Epithelial cell of proximal tubule (primary cell): Measurements from ENCODE around the gene AXIN2. TPM values are rescaled to one million over a fixed set of nuclear protein-coding genes. Genes with fewer than 3 reads are reported as not detected.

Experiments used
- DNase-seq: peaks from one replicate; pipeline ENCODE4 v3.0.0-alpha.2; 2011; ENCODE audit warnings: low read depth
- H3K4me3 ChIP-seq: 2 replicates; pipeline ENCODE4 v1.5.1; 2011; ENCODE audit warnings: low read depth, mild to moderate bottlenecking, low read length
- total RNA-seq: library from RNA; depleted of rRNA; stranded (reverse); fragments of >200 nt; gene quantifications from 2 replicates; pipeline ENCODE4 v1.2.3, GENCODE V29; 2015
- TF ChIP-seq, protein P1 (sequence below): conservative IDR thresholded peaks from 2 replicates; pipeline ENCODE4 v1.5.1; 2012; ENCODE audit warnings: low read depth, mild to moderate bottlenecking, low read length

The AXIN2 gene
- total RNA-seq, 1 donor from 2014 or later = 1.8 TPM

- DNase-seq = no peak
- H3K4me3 ChIP-seq = no peak overlapping the region
Measured at GRCh38 chr17:65553646-65554552, 7.5 kb downstream of the AXIN2 start.

GRCh38 chr17:65553009-65553645, 8.3 kb downstream of the AXIN2 start:
- TF ChIP-seq, protein P1, sequence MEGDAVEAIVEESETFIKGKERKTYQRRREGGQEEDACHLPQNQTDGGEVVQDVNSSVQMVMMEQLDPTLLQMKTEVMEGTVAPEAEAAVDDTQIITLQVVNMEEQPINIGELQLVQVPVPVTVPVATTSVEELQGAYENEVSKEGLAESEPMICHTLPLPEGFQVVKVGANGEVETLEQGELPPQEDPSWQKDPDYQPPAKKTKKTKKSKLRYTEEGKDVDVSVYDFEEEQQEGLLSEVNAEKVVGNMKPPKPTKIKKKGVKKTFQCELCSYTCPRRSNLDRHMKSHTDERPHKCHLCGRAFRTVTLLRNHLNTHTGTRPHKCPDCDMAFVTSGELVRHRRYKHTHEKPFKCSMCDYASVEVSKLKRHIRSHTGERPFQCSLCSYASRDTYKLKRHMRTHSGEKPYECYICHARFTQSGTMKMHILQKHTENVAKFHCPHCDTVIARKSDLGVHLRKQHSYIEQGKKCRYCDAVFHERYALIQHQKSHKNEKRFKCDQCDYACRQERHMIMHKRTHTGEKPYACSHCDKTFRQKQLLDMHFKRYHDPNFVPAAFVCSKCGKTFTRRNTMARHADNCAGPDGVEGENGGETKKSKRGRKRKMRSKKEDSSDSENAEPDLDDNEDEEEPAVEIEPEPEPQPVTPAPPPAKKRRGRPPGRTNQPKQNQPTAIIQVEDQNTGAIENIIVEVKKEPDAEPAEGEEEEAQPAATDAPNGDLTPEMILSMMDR = no peak
- DNase-seq = no peak
- H3K4me3 ChIP-seq = no peak overlapping the region

More at GRCh38 chr17:65553646-65554552, 7.5 kb downstream of the AXIN2 start:
- TF ChIP-seq, protein P1 = no peak

GRCh38 chr17:65552214-65552613, 9.2 kb downstream of the AXIN2 start:
- no peak overlapping the region for H3K4me3 ChIP-seq
- DNase-seq = no peak
- TF ChIP-seq, protein P1 = no peak

- TF ChIP-seq, protein P1 = no peak
- DNase-seq = no peak
Measured at GRCh38 chr17:65551267-65552040, 10.0 kb downstream of the AXIN2 start.

DNA sequence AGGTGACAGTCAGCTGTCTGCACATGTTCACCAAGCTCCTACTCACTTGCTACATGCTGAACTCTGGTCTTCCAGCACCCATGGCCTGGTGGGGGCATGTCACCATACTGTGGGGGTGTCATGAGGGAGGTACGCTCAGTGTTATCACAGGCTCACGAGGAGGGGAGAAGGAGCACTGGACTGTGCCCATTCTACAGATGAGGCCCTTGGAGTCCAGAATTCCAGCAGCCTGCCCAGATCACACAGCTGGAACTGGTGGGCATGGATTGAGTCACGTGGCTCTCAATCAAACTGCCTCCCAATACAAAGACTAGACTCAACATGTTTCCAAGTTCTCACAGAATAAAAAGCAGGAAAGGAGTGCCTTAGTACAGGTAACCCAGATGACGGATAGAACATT, 10.7 kb downstream of the AXIN2 start:
- no peak for DNase-seq

More at GRCh38 chr17:65551267-65552040, 10.0 kb downstream of the AXIN2 start:
- H3K4me3 ChIP-seq = no peak overlapping the region

DNA sequence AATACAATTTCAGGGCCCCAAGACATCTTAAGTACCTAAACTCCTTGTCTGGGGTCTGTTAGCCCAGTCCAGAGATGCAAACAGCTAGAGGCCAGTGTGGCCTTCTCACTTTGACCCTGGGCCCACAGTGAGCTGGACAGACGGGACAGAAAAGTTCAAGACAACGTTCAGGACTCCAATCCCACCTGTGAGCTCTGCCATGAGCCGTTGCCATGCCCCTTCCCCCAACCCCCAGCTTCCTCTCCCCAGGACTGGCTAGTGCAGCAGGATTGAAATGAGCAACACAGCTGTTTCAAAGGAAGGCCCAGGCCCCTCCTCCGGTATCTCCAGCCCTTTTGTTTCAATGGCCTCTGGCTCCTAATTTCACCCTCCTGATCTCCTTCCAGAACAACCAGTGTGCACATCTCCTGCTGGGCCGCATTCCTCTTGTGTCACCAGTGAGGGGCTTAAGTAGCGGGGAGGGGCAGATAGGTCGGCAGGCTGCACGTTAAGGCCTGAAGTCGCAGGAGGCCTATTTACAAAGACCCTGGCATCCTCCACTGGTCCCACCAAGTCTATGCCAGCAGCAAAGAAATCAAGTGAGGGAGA, 11.3 kb downstream of the AXIN2 start:
- TF ChIP-seq, protein P1 = no peak
- DNase-seq = no peak
- no peak overlapping the region for H3K4me3 ChIP-seq

More for the DNA sequence above, 10.7 kb downstream of the AXIN2 start:
- H3K4me3 ChIP-seq = no peak overlapping the region
- TF ChIP-seq, protein P1 = no peak
